GM12878 (cell line): Measurements from ENCODE around the gene FEM1B. TPM values are rescaled to one million over a fixed set of nuclear protein-coding genes. Genes with fewer than 3 reads are reported as not detected.

Experiments used
- ATAC-seq: fragments of 200-7000 bp; cut with Tn5 transposase; 3 replicates; pipeline ENCODE4 v1.9.1; 2020; ENCODE audit warnings: mild to moderate bottlenecking, moderate library complexity
- BruUV-seq: library from RNA; stranded (reverse); fragments of 400-500 nt; replicated peaks from 2 replicates; lab custom pipeline; 2021; lab: Mats Ljungman, UMichigan
- CTCF ChIA-PET: fragments of 300-600 bp; sonication (Branson Sonifier 250); formaldehyde crosslinking; extraction: SDS; loops from one replicate; lab custom pipeline; 2021; ENCODE audit warnings: inconsistent platforms; lab: Yijun Ruan, JAX
- POLR2A ChIA-PET: fragments of 350-600 bp; formaldehyde crosslinking; extraction: SDS; loops from one replicate; lab custom pipeline; 2021; ENCODE audit warnings: inconsistent platforms; lab: Charles Lee
- RAD21 ChIA-PET: fragments of 300-600 bp; sonication (Branson Sonifier 250); formaldehyde crosslinking; loops from one replicate; lab custom pipeline; 2023; ENCODE audit warnings: antibody characterized with exemption; ENCODE audit not compliant: unreplicated experiment; lab: Charles Lee
- SMC1A ChIA-PET: fragments of 300-600 bp; sonication (Branson Sonifier 250); formaldehyde crosslinking; loops from one replicate; lab custom pipeline; 2023; ENCODE audit not compliant: unreplicated experiment, uncharacterized antibody; lab: Charles Lee
- DNase-seq: peaks from one replicate; pipeline ENCODE4 v3.0.0-alpha.2; 2011; ENCODE audit warnings: low read depth, low spot score
- FAIRE-seq: peaks from 3 replicates; lab custom pipeline; 2011; peaks lifted over from hg19 to GRCh38; lab: Jason Lieb, UNC
- H2AFZ ChIP-seq: 2 replicates; pipeline ENCODE4 v1.6.0; 2011; ENCODE audit warnings: low read depth, low read length, control low read depth; ENCODE audit not compliant: control insufficient read depth
- H3K27ac ChIP-seq: 2 replicates; pipeline ENCODE4 v1.5.1; 2011; ENCODE audit warnings: control low read depth; ENCODE audit not compliant: control insufficient read depth, insufficient read depth
- H3K27me3 ChIP-seq, 2 experiments: replicated peaks in 1 of 2; 2 replicates each; pipeline versions ENCODE4 v1.6.0 to v1.6.1; 2011; ENCODE audit warnings: low read length in 1 of 2; ENCODE audit not compliant: control insufficient read depth in 2 of 2, insufficient read depth in 2 of 2
- H3K36me3 ChIP-seq, 2 experiments: 2 replicates each; pipeline ENCODE4 v1.5.1; 2011; ENCODE audit warnings: low read length in 1 of 2; ENCODE audit not compliant: control insufficient read depth in 2 of 2, insufficient read depth in 2 of 2
- H3K4me1 ChIP-seq: 2 replicates; pipeline ENCODE4 v1.6.1; 2011; ENCODE audit warnings: mild to moderate bottlenecking, low read length, moderate library complexity, mixed read lengths; ENCODE audit not compliant: control insufficient read depth, insufficient read depth
- H3K4me2 ChIP-seq: 2 replicates; pipeline ENCODE4 v1.6.0; 2011; ENCODE audit warnings: control low read depth; ENCODE audit not compliant: control insufficient read depth, insufficient read depth
- H3K4me3 ChIP-seq: fragments of 200-600 bp; sonication (generic); 2 replicates; pipeline ENCODE4 v1.5.1; 2016
- H3K79me2 ChIP-seq: 2 replicates; pipeline ENCODE4 v1.6.0; 2011; ENCODE audit warnings: low read length; ENCODE audit not compliant: control insufficient read depth, insufficient read depth
- H3K9ac ChIP-seq: 2 replicates; pipeline ENCODE4 v1.8.0; 2011; ENCODE audit warnings: low read length, control low read depth, mixed read lengths; ENCODE audit not compliant: control insufficient read depth, insufficient read depth
- H3K9me3 ChIP-seq: replicated peaks from 3 replicates; pipeline ENCODE4 v1.5.1; 2011; ENCODE audit warnings: mild to moderate bottlenecking, low read length; ENCODE audit not compliant: control insufficient read depth, insufficient read depth
- H4K20me1 ChIP-seq: 2 replicates; pipeline ENCODE4 v1.6.0; 2011; ENCODE audit not compliant: control insufficient read depth, insufficient read depth
- BMI1 ChIP-seq: fragments of 450-650 bp; IDR thresholded peaks from 2 replicates; pipeline ENCODE4 v1.6.1; 2016; ENCODE audit warnings: mild to moderate bottlenecking, moderate library complexity, borderline replicate concordance
- CBFB ChIP-seq: IDR thresholded peaks from 2 replicates; pipeline ENCODE4 v1.6.1; 2016; ENCODE audit warnings: antibody characterized with exemption, low read depth
- PAX5 ChIP-seq: IDR thresholded peaks from 2 replicates; pipeline ENCODE4 v1.6.1; 2011; ENCODE audit warnings: low read depth, low read length, borderline replicate concordance
- RCOR1 ChIP-seq: conservative IDR thresholded peaks from 2 replicates; pipeline ENCODE4 v1.6.1; 2012; ENCODE audit warnings: low read depth, low read length, improper control_type of control experiment
- STAT3 ChIP-seq: IDR thresholded peaks from 2 replicates; pipeline ENCODE4 v1.6.1; 2011; ENCODE audit warnings: low read depth, low read length, improper control_type of control experiment
- ZNF217 ChIP-seq: fragments of 450-650 bp; IDR thresholded peaks from 2 replicates; pipeline ENCODE4 v1.6.1; 2017; ENCODE audit warnings: antibody characterized with exemption, mild to moderate bottlenecking
- whole genome bisulfite sequencing: methylation state at CpG from one replicate; pipeline ENCODE4 v1.1.6; 2016; ENCODE audit warnings: low lambda C conversion rate; ENCODE audit not compliant: insufficient replicate concordance, insufficient coverage; ENCODE audit errors: missing lambda C conversion rate; 5-methylcytosine and 5-hydroxymethylcytosine counted together
- in situ Hi-C: fragments of 300-500 bp; cut with MboI; formaldehyde crosslinking; loops from 9 replicates; pipeline ENCODE4 v1.14.3; 2018; ENCODE audit warnings: mixed read lengths
- intact Hi-C: fragments of 100-400 bp; cut with micrococcal nuclease; formaldehyde crosslinking; loops from one replicate; pipeline ENCODE4 v1.14.2; 2022; ENCODE audit not compliant: unreplicated experiment
- polyA plus RNA-seq, 11 experiments: library from polyadenylated mRNA; depleted of rRNA in 4 of 11; unstranded in 6 of 11; stranded (reverse) in 5 of 11; fragments of >200 nt; fragmentation: Nextera tagmentation in 4 of 11; fragmentation: Illumina TruSeq in 1 of 11; extraction: Ambion mirVana in 4 of 11; extraction: Trizol in 1 of 11; gene quantifications; 1 replicate in 1 of 11; 2 replicates in 10 of 11; pipeline versions ENCODE4 v1.2.1 to v1.2.3, GENCODE V29; 2011 to 2016; ENCODE audit warnings: inconsistent platforms in 2 of 11, missing spikeins in 2 of 11, low read depth in 1 of 11
- total RNA-seq, 4 experiments: library from RNA; depleted of rRNA in 3 of 4; stranded (reverse); fragments of >200 nt in 3 of 4; fragmentation: Illumina TruSeq in 1 of 4; extraction: Trizol in 1 of 4; gene quantifications; 2 replicates each; pipeline versions ENCODE4 v1.2.1 to v1.2.3, GENCODE V29; 2013 to 2021
- TF ChIP-seq, protein P1 (sequence below): fragments of 450-650 bp; IDR thresholded peaks from 2 replicates; pipeline ENCODE4 v1.6.1; 2017; ENCODE audit warnings: mild to moderate bottlenecking
- TF ChIP-seq, protein P2 (sequence below): fragments of 450-650 bp; IDR thresholded peaks from 2 replicates; pipeline ENCODE4 v1.6.1; 2017; ENCODE audit warnings: borderline replicate concordance

The FEM1B gene
- total and polyA plus RNA-seq, 10 of the 15 experiments (the other 5 are each of a cell fraction or from before 2014, with no cell fraction given): 5.5 to 61.1 (median 18.2) TPM

DNA sequence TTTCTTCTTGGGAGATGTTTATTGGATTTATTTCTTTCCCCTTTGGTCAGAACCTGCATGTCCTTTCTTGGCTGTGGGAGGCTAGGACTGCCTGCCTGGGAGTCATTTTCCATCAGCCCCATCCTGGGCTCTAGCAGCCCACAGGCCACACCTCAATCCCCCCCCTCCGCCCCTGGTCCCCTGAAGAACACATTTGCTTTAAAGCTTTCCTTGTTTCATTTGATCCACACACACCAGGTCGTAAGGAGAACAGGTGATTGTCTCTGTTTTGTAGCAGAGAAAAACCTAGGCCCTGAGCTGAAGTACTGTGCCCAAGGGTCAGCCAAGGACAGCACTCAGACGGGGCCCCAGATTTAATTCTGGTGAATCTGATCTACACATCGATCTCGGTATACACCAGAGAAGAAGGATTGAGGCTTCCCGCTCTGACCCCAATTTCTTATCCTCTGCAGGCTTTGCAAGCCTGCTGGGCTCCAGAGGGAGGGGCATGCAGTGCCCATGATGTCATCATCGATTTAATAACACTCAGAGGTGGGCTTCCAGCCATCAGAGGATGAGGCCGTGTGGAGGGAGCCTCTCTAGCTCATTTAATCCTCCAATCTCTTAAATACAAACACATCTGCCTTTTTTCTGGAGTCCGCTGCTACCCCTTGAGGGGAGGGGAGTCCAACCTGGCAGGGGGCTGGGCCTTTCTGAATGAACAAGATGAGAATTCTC is 46.3 kb upstream of the FEM1B start:
- H3K27ac ChIP-seq: no peak overlapping the region
- H3K4me1 ChIP-seq: peaks cover 24% of the 10 kb centered on the region
- FAIRE-seq: no peak
- no peaks in the 10 kb centered on the region for H3K9me3 ChIP-seq
- TF ChIP-seq, protein P1, sequence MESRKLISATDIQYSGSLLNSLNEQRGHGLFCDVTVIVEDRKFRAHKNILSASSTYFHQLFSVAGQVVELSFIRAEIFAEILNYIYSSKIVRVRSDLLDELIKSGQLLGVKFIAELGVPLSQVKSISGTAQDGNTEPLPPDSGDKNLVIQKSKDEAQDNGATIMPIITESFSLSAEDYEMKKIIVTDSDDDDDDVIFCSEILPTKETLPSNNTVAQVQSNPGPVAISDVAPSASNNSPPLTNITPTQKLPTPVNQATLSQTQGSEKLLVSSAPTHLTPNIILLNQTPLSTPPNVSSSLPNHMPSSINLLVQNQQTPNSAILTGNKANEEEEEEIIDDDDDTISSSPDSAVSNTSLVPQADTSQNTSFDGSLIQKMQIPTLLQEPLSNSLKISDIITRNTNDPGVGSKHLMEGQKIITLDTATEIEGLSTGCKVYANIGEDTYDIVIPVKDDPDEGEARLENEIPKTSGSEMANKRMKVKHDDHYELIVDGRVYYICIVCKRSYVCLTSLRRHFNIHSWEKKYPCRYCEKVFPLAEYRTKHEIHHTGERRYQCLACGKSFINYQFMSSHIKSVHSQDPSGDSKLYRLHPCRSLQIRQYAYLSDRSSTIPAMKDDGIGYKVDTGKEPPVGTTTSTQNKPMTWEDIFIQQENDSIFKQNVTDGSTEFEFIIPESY: no peak
- TF ChIP-seq ZNF217 (no peak), BMI1 (no peak), CBFB (no peak), PAX5 (no peak), STAT3 (no peak), RCOR1 (no peak)
- TF ChIP-seq, protein P2, sequence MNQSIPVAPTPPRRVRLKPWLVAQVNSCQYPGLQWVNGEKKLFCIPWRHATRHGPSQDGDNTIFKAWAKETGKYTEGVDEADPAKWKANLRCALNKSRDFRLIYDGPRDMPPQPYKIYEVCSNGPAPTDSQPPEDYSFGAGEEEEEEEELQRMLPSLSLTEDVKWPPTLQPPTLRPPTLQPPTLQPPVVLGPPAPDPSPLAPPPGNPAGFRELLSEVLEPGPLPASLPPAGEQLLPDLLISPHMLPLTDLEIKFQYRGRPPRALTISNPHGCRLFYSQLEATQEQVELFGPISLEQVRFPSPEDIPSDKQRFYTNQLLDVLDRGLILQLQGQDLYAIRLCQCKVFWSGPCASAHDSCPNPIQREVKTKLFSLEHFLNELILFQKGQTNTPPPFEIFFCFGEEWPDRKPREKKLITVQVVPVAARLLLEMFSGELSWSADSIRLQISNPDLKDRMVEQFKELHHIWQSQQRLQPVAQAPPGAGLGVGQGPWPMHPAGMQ: no peak
- TF ChIP-seq, all 136 proteins: peak for 0
- H3K9ac ChIP-seq: no peak overlapping the region
- no peak overlapping the region for H2AFZ ChIP-seq
- H3K4me2 ChIP-seq: 0 out of 2 replicates have a peak overlapping the region, but pooled peaks have one; percentile 99
- H3K4me3 ChIP-seq: no peak overlapping the region
- DNase-seq (no peak), ATAC-seq (no peak)
- no peaks in the 10 kb centered on the region for H4K20me1 ChIP-seq
- ChIA-PET RAD21 (interaction anchor here (0.7 kb wide), 1 partner anchor 31 kb away, joined by 3 read pairs; no protein-coding TSS in a partner anchor), POLR2A (no interaction called here), CTCF (interaction anchor here (0.6 to 3.2 kb wide), 7 partner anchors 22 to 368 kb away, joined by 3 to 13 read pairs (median 4); no protein-coding TSS in a partner anchor), SMC1A (interaction anchor here (0.8 to 2.3 kb wide), 3 partner anchors 22 to 368 kb away, joined by 4 to 7 read pairs (median 5); no protein-coding TSS in a partner anchor)
- peaks cover 31% of the 10 kb centered on the region for H3K79me2 ChIP-seq
- 82% methylated on average over 9 of the region's 9 CpGs for WGBS
- in situ Hi-C loops: no loop called here
- no peaks in the 10 kb centered on the region for H3K36me3 ChIP-seq
- BruUV-seq: no TSS peak
- intact Hi-C loops: no loop called here
- H3K27me3 ChIP-seq: no peaks in the 10 kb centered on the region
